ENCODE data around the gene ADAMTS18.

- TF ChIP-seq, protein P1, sequence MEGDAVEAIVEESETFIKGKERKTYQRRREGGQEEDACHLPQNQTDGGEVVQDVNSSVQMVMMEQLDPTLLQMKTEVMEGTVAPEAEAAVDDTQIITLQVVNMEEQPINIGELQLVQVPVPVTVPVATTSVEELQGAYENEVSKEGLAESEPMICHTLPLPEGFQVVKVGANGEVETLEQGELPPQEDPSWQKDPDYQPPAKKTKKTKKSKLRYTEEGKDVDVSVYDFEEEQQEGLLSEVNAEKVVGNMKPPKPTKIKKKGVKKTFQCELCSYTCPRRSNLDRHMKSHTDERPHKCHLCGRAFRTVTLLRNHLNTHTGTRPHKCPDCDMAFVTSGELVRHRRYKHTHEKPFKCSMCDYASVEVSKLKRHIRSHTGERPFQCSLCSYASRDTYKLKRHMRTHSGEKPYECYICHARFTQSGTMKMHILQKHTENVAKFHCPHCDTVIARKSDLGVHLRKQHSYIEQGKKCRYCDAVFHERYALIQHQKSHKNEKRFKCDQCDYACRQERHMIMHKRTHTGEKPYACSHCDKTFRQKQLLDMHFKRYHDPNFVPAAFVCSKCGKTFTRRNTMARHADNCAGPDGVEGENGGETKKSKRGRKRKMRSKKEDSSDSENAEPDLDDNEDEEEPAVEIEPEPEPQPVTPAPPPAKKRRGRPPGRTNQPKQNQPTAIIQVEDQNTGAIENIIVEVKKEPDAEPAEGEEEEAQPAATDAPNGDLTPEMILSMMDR (IDR thresholded peaks at IDR 0.05; ENCODE audit: low read depth, low read length) = no peak
- no peak for TF ChIP-seq EZH2phosphoT487 (IDR thresholded peaks at IDR 0.05; ENCODE audit: low read depth)
Observed at GRCh38 chr16:77383606-77384187, 51.1 kb downstream of the ADAMTS18 start.
